Astrocyte (in vitro differentiated cells and primary cell): ENCODE results near the gene SNAP29.

Experiments
- EZH2 ChIP-seq: IDR thresholded peaks from 2 replicates; pipeline ENCODE4 v1.6.1; 2012; ENCODE audit warnings: mild to moderate bottlenecking, low read length, inconsistent platforms; ENCODE audit not compliant: insufficient read depth
- TF ChIP-seq, protein P1 (sequence below): IDR thresholded peaks from 2 replicates; pipeline ENCODE4 v1.5.1; 2011; ENCODE audit warnings: low read depth, mild to moderate bottlenecking, inconsistent platforms, low read length, moderate library complexity; ENCODE audit not compliant: insufficient read depth

DNA sequence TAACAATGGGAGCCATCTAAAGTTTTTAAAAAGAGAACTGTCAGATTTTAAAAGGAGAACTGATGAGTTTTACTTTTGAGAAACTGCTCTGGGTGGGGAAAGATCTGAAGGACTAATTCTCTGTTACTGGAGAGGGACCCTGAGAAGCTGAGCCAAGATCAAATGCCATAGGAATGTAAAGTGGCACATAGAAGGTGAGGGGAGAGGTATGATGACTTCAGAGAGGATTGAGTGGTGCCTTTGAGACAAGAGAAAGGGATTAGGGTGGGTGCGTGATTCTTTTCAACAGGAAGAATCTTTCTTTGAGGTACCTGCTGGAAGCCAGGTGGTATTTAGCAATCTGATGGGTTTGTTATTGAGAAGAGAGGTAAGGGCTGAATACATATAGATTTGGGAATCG lies 67.4 kb downstream of the SNAP29 start:
- TF ChIP-seq EZH2 = no peak
- TF ChIP-seq, protein P1, sequence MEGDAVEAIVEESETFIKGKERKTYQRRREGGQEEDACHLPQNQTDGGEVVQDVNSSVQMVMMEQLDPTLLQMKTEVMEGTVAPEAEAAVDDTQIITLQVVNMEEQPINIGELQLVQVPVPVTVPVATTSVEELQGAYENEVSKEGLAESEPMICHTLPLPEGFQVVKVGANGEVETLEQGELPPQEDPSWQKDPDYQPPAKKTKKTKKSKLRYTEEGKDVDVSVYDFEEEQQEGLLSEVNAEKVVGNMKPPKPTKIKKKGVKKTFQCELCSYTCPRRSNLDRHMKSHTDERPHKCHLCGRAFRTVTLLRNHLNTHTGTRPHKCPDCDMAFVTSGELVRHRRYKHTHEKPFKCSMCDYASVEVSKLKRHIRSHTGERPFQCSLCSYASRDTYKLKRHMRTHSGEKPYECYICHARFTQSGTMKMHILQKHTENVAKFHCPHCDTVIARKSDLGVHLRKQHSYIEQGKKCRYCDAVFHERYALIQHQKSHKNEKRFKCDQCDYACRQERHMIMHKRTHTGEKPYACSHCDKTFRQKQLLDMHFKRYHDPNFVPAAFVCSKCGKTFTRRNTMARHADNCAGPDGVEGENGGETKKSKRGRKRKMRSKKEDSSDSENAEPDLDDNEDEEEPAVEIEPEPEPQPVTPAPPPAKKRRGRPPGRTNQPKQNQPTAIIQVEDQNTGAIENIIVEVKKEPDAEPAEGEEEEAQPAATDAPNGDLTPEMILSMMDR = no peak
